Keratinocyte (primary cell): ENCODE data around the gene MNX1.

ENCODE experiments used
- EZH2 ChIP-seq: IDR thresholded peaks from one replicate; pipeline ENCODE4 v1.6.1; 2012; ENCODE audit warnings: inconsistent platforms, mild to moderate bottlenecking, low read length, moderate library complexity
- TF ChIP-seq, protein P1 (sequence below), 3 experiments: IDR thresholded peaks in 1 of 3; conservative IDR thresholded peaks in 1 of 3; optimal IDR thresholded peaks in 1 of 3; 2 replicates in 2 of 3; 3 replicates in 1 of 3; pipeline versions ENCODE3 to v1.5.1; 2011; ENCODE audit warnings: low read length in 3 of 3, mild to moderate bottlenecking in 3 of 3, moderate library complexity in 2 of 3, control low read depth in 1 of 3, inconsistent platforms in 1 of 3; ENCODE audit not compliant: insufficient read depth in 2 of 3; ENCODE audit errors: extremely low read depth in 1 of 3

- TF ChIP-seq, protein P1, sequence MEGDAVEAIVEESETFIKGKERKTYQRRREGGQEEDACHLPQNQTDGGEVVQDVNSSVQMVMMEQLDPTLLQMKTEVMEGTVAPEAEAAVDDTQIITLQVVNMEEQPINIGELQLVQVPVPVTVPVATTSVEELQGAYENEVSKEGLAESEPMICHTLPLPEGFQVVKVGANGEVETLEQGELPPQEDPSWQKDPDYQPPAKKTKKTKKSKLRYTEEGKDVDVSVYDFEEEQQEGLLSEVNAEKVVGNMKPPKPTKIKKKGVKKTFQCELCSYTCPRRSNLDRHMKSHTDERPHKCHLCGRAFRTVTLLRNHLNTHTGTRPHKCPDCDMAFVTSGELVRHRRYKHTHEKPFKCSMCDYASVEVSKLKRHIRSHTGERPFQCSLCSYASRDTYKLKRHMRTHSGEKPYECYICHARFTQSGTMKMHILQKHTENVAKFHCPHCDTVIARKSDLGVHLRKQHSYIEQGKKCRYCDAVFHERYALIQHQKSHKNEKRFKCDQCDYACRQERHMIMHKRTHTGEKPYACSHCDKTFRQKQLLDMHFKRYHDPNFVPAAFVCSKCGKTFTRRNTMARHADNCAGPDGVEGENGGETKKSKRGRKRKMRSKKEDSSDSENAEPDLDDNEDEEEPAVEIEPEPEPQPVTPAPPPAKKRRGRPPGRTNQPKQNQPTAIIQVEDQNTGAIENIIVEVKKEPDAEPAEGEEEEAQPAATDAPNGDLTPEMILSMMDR (optimal IDR thresholded peaks at IDR 0.05 in 1 of 3, IDR thresholded peaks at IDR 0.05 in 1 of 3, conservative IDR thresholded peaks at IDR 0.05 in 1 of 3; ENCODE audit: extremely low read depth in 1 of 3, insufficient read depth in 2 of 3, low read length in 3 of 3), result no peak
- TF ChIP-seq EZH2, result no peak
Measured at GRCh38 chr7:157016352-157017041, 6.0 kb upstream of the MNX1 start.
